ENCODE data around the gene HK3. TPM values are rescaled to one million over a fixed set of nuclear protein-coding genes. Genes with fewer than 3 reads are reported as not detected.
A peak's percentile ranks its signal among the peaks of the same experiment; 100 is the strongest.

HK3 gene
- total and polyA plus RNA-seq, 9 of the 15 experiments (the other 6 are each of a cell fraction or from before 2014, with no cell fraction given): 0.16 TPM; not detected in 8

DNA sequence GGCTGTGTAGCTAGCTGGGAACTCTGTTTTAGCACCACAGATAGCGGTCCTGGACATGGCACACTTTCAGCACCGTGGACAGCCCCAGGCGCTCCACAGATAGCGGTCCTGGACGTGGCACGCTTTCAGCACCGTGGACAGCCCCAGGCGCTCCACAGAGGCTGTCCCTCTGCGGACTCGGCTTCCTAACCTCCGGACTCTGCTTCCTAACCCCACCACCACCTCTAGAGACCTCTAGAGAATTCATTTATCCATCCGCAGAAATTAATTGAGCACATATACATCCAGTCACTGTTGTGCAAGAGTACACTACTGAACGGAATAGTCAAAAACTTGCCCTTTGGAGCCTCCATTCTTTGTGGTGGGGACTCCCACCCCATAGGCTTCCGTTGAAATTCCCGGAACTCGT lies 61.4 kb downstream of the HK3 start (continued):
- TF ChIP-seq TCFL5 (CRISPR knock-in tag; conservative IDR thresholded peaks at IDR 0.05): no peak
- TF ChIP-seq EZH2 (IDR thresholded peaks at IDR 0.05; ENCODE audit: borderline replicate concordance, low read depth, low read length): no peak
- peak; percentile 79 for TF ChIP-seq ATF1 (CRISPR knock-in tag; IDR thresholded peaks at IDR 0.05)
- peak; percentile 53 for TF ChIP-seq ATF1 (tag; IDR thresholded peaks at IDR 0.05)
- peak; percentile 33 to 99; a peak in 2 of 4 replicates for TF ChIP-seq RCOR1 (IDR thresholded peaks at IDR 0.05; ENCODE audit: borderline replicate concordance in 1 of 2, low read depth in 2 of 2, low read length in 2 of 2)
- TF ChIP-seq YY1 (IDR thresholded peaks at IDR 0.05; ENCODE audit: borderline replicate concordance in 1 of 3, control insufficient read depth in 1 of 3, extremely low read depth in 1 of 3, insufficient read depth in 3 of 3, insufficient read length in 1 of 3, insufficient replicate concordance in 2 of 3, low read depth in 1 of 3, low read length in 2 of 3): peak in 1 of 3 experiments; percentile 51
- TF ChIP-seq, protein P1, sequence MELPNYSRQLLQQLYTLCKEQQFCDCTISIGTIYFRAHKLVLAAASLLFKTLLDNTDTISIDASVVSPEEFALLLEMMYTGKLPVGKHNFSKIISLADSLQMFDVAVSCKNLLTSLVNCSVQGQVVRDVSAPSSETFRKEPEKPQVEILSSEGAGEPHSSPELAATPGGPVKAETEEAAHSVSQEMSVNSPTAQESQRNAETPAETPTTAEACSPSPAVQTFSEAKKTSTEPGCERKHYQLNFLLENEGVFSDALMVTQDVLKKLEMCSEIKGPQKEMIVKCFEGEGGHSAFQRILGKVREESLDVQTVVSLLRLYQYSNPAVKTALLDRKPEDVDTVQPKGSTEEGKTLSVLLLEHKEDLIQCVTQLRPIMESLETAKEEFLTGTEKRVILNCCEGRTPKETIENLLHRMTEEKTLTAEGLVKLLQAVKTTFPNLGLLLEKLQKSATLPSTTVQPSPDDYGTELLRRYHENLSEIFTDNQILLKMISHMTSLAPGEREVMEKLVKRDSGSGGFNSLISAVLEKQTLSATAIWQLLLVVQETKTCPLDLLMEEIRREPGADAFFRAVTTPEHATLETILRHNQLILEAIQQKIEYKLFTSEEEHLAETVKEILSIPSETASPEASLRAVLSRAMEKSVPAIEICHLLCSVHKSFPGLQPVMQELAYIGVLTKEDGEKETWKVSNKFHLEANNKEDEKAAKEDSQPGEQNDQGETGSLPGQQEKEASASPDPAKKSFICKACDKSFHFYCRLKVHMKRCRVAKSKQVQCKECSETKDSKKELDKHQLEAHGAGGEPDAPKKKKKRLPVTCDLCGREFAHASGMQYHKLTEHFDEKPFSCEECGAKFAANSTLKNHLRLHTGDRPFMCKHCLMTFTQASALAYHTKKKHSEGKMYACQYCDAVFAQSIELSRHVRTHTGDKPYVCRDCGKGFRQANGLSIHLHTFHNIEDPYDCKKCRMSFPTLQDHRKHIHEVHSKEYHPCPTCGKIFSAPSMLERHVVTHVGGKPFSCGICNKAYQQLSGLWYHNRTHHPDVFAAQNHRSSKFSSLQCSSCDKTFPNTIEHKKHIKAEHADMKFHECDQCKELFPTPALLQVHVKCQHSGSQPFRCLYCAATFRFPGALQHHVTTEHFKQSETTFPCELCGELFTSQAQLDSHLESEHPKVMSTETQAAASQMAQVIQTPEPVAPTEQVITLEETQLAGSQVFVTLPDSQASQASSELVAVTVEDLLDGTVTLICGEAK (IDR thresholded peaks at IDR 0.05): peak; percentile 93
- TF ChIP-seq, protein P1 (CRISPR knock-in tag; IDR thresholded peaks at IDR 0.05): peak; percentile 90
- no peak for TF ChIP-seq HLTF (IDR thresholded peaks at IDR 0.05)
- no peak for TF ChIP-seq EGR1 (conservative IDR thresholded peaks at IDR 0.05)
- no peak for TF ChIP-seq ZC3H8 (IDR thresholded peaks at IDR 0.05)
- 0 out of 2 replicates have a peak, but pooled peaks have one; percentile 65 for TF ChIP-seq HIVEP1 (CRISPR knock-in tag; IDR thresholded peaks at IDR 0.05)
- peak; percentile 75 to 100 for TF ChIP-seq MAZ (CRISPR knock-in tag; conservative IDR thresholded peaks at IDR 0.05 in 1 of 2, IDR thresholded peaks at IDR 0.05 in 1 of 2)
- peak; percentile 100 for TF ChIP-seq SIN3A (IDR thresholded peaks at IDR 0.05; ENCODE audit: borderline replicate concordance in 2 of 2, control insufficient read depth in 1 of 2, low read depth in 2 of 2, low read length in 2 of 2)
- TF ChIP-seq SRF (CRISPR knock-in tag; IDR thresholded peaks at IDR 0.05): peak in 1 of 2 experiments; percentile 97; a peak in 2 of 4 replicates
- TF ChIP-seq BHLHE40 (IDR thresholded peaks at IDR 0.05; ENCODE audit: low read length): peak; percentile 89
- TF ChIP-seq ZNF239 (CRISPR knock-in tag; IDR thresholded peaks at IDR 0.05): peak; percentile 78
- peak; percentile 21 for TF ChIP-seq TBP (optimal IDR thresholded peaks at IDR 0.05; ENCODE audit: low read depth, low read length)
- TF ChIP-seq PTRF (tag; IDR thresholded peaks at IDR 0.05): 0 out of 2 replicates have a peak, but pooled peaks have one; percentile 29
- no peak for TF ChIP-seq FOSL1 (tag; conservative IDR thresholded peaks at IDR 0.05)
- TF ChIP-seq RFX5 (IDR thresholded peaks at IDR 0.05; ENCODE audit: low read depth, low read length): no peak

Measured in K562 (cell line).